KMS-11 (cell line): ENCODE results near the gene TMPRSS11A.

Experiments used
- H2AFZ ChIP-seq: fragments of 200-600 bp; sonication (generic); 2 replicates; pipeline ENCODE4 v1.6.1; 2016; ENCODE audit warnings: antibody characterized with exemption, mixed run types, low read depth
- H3K27ac ChIP-seq: fragments of 200-600 bp; sonication (generic); 2 replicates; pipeline ENCODE4 v1.6.1; 2016; ENCODE audit warnings: mild to moderate bottlenecking, mixed run types
- H3K27me3 ChIP-seq: fragments of 200-600 bp; sonication (generic); 2 replicates; pipeline ENCODE4 v1.6.1; 2017; ENCODE audit warnings: mild to moderate bottlenecking, low read depth, mixed run types, moderate library complexity; ENCODE audit not compliant: insufficient read depth
- H3K36me3 ChIP-seq: fragments of 200-600 bp; sonication (generic); 2 replicates; pipeline ENCODE4 v1.6.1; 2017; ENCODE audit warnings: mild to moderate bottlenecking, mixed run types; ENCODE audit not compliant: insufficient read depth
- H3K4me1 ChIP-seq: fragments of 200-600 bp; sonication (generic); 2 replicates; pipeline ENCODE4 v1.6.1; 2016; ENCODE audit warnings: mild to moderate bottlenecking, low read depth, mixed run types; ENCODE audit not compliant: poor library complexity, severe bottlenecking
- H3K4me2 ChIP-seq: fragments of 200-600 bp; sonication (generic); 2 replicates; pipeline ENCODE4 v1.7.0; 2016; ENCODE audit warnings: mild to moderate bottlenecking, mixed run types
- H3K4me3 ChIP-seq: fragments of 200-600 bp; sonication (generic); IDR thresholded peaks from 2 replicates; pipeline ENCODE4 v1.6.1; 2017; ENCODE audit warnings: low read depth, low read length, mixed read lengths; ENCODE audit not compliant: insufficient read depth
- H3K79me2 ChIP-seq: fragments of 200-600 bp; sonication (generic); 2 replicates; pipeline ENCODE4 v1.6.1; 2016; ENCODE audit warnings: low read depth, mixed run types; ENCODE audit not compliant: insufficient read depth
- H3K9ac ChIP-seq: fragments of 200-600 bp; sonication (generic); 2 replicates; pipeline ENCODE4 v1.6.1; 2016; ENCODE audit warnings: mild to moderate bottlenecking, mixed run types
- H4K20me1 ChIP-seq: fragments of 200-600 bp; sonication (generic); 2 replicates; pipeline ENCODE4 v1.6.1; 2016; ENCODE audit warnings: mild to moderate bottlenecking, mixed run types; ENCODE audit not compliant: insufficient read depth
- TF ChIP-seq, protein P1 (sequence below): fragments of 200-600 bp; sonication (generic); conservative IDR thresholded peaks from 2 replicates; pipeline ENCODE4 v1.6.1; 2017; ENCODE audit warnings: low read depth, mild to moderate bottlenecking, antibody characterized with exemption, low read length, moderate library complexity, mixed read lengths

TMPRSS11A gene

DNA sequence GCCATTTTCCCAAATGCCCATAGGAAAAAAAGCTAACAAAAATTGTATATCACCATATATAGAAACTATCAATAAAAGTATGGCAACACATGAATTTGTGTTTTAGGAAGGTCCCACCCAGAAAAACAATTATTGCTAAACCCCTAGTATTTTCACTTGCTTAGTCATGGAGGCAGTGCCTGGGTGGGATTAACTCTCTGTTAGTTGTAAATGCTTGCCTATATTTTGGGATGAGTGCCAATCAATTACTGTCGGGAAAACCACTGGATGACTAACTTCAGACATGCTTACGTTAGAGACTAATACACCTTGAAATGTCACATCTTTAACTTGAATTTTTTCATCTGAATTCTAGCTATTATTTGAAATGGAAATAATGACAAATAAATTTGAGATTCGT is 33.9 kb downstream of the TMPRSS11A start:
- H3K9ac ChIP-seq = no peak overlapping the region
- H3K4me1 ChIP-seq = peaks cover 6% of the 10 kb centered on the region
- H3K79me2 ChIP-seq = no peaks in the 10 kb centered on the region
- H3K4me2 ChIP-seq = no peak overlapping the region
- H3K27me3 ChIP-seq = no peaks in the 10 kb centered on the region
- TF ChIP-seq, protein P1, sequence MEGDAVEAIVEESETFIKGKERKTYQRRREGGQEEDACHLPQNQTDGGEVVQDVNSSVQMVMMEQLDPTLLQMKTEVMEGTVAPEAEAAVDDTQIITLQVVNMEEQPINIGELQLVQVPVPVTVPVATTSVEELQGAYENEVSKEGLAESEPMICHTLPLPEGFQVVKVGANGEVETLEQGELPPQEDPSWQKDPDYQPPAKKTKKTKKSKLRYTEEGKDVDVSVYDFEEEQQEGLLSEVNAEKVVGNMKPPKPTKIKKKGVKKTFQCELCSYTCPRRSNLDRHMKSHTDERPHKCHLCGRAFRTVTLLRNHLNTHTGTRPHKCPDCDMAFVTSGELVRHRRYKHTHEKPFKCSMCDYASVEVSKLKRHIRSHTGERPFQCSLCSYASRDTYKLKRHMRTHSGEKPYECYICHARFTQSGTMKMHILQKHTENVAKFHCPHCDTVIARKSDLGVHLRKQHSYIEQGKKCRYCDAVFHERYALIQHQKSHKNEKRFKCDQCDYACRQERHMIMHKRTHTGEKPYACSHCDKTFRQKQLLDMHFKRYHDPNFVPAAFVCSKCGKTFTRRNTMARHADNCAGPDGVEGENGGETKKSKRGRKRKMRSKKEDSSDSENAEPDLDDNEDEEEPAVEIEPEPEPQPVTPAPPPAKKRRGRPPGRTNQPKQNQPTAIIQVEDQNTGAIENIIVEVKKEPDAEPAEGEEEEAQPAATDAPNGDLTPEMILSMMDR = no peak
- H2AFZ ChIP-seq = no peak overlapping the region
- H3K36me3 ChIP-seq = no peaks in the 10 kb centered on the region
- no peaks in the 10 kb centered on the region for H4K20me1 ChIP-seq
- H3K27ac ChIP-seq = no peak overlapping the region
- no peak overlapping the region for H3K4me3 ChIP-seq

DNA sequence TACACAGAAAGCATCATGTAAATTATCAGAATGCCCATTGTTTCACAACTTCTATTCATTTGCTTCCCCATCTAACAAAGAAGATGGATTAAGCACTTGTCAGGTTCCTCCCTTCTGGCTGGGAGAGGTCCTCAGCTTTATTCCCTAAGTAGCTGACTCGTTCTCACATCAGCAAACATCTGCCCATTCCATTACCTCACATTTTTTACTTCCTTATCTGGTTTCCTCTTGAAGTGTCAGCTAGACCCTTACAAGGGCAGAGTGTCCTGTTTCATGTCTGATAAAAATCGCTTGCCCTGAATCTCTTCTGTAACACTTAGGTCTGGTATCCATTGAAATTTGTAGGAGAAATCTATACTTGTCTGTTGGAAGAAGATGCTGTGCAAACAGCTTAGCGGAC is 34.7 kb downstream of the TMPRSS11A start:
- Histone ChIP-seq H3K9ac (no peak overlapping the region), H3K27me3 (no peaks in the 10 kb centered on the region), H3K27ac (no peak overlapping the region), H3K36me3 (no peaks in the 10 kb centered on the region), H2AFZ (no peak overlapping the region), H3K79me2 (no peaks in the 10 kb centered on the region), H3K4me3 (no peak overlapping the region), H4K20me1 (no peaks in the 10 kb centered on the region), H3K4me2 (no peak overlapping the region), H3K4me1 (no peaks in the 10 kb centered on the region)
- TF ChIP-seq, protein P1 = no peak

- Histone ChIP-seq H3K4me2 (no peak overlapping the region), H3K27ac (no peak overlapping the region), H2AFZ (no peak overlapping the region), H3K9ac (no peak overlapping the region), H3K79me2 (no peaks in the 10 kb centered on the region), H3K4me3 (no peak overlapping the region), H3K36me3 (no peaks in the 10 kb centered on the region), H3K27me3 (no peaks in the 10 kb centered on the region), H4K20me1 (no peaks in the 10 kb centered on the region), H3K4me1 (no peaks in the 10 kb centered on the region)
- TF ChIP-seq, protein P1 = no peak
These were observed 36.0 kb downstream of the TMPRSS11A start for GRCh38 chr4:67927251-67927650.

DNA sequence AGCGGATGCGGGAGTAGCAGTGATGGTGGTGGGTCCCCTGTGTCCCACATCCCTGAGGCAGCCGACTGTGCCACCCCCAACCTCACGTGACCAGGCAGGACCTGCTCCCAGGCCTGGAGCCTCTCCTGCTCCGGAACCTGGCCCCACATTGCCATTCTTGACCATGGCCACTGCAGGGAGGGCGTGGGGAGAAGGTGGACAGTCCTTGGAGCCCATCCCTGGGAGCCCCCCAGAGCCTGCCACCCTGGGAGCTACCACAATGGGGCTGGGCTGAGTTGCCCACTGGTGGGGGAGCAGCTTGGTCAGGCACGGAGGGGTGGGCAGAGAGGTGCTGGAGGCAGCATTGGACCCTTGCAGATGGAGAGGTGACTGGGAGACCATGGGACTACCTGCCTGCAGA is 36.8 kb downstream of the TMPRSS11A start:
- Histone ChIP-seq H3K4me1 (no peaks in the 10 kb centered on the region), H3K36me3 (no peaks in the 10 kb centered on the region), H3K4me2 (no peak overlapping the region), H3K79me2 (no peaks in the 10 kb centered on the region), H2AFZ (no peak overlapping the region), H3K4me3 (no peak overlapping the region), H3K27ac (no peak overlapping the region), H4K20me1 (no peaks in the 10 kb centered on the region), H3K27me3 (no peaks in the 10 kb centered on the region), H3K9ac (no peak overlapping the region)
- TF ChIP-seq, protein P1 = no peak

DNA sequence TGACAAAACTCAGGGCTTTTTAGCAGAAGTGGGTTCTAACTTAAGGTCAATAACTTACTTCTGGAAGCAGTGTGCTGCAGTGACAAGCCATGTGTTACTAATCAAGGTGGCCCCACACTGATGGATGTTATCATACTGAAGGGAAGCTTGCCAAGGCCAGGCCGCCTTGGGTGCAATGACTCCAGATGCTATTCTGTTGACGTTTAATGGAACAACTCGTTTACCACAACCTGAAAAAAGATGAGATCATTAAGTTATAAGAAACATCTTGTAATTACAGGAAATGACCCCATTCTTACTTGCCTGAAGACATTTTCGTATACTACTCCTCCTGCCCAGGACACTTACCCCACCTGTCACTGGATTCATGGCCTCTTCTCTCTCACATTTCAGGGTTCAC is 40.6 kb downstream of the TMPRSS11A start:
- H3K27ac ChIP-seq = no peak overlapping the region
- no peaks in the 10 kb centered on the region for H4K20me1 ChIP-seq
- no peak overlapping the region for H3K9ac ChIP-seq
- H3K4me3 ChIP-seq = no peak overlapping the region
- TF ChIP-seq, protein P1 = no peak
- H3K4me2 ChIP-seq = no peak overlapping the region
- H3K36me3 ChIP-seq = no peaks in the 10 kb centered on the region
- no peak overlapping the region for H2AFZ ChIP-seq
- no peaks in the 10 kb centered on the region for H3K27me3 ChIP-seq
- H3K4me1 ChIP-seq = no peaks in the 10 kb centered on the region
- no peaks in the 10 kb centered on the region for H3K79me2 ChIP-seq
